ENCODE data around the gene CHI3L2. TPM values are rescaled to one million over a fixed set of nuclear protein-coding genes. Genes with fewer than 3 reads are reported as not detected.

The CHI3L2 gene
- total RNA-seq, 1 experiment from 2014 or later: 0.77 TPM

Other genes starting within 250 kb of the CHI3L2 start
- 15.7 TPM for gene DRAM2, start 87.6 kb upstream of the CHI3L2 start, total RNA-seq (2021; ENCODE audit: unreplicated experiment)
- gene CEPT1, start 87.5 kb upstream of the CHI3L2 start, total RNA-seq (2021; ENCODE audit: unreplicated experiment): 21.9 TPM
- 10.4 TPM for gene DENND2D, start 27.1 kb upstream of the CHI3L2 start, total RNA-seq (2021; ENCODE audit: unreplicated experiment)
- not detected for gene CHIA, start 63.1 kb downstream of the CHI3L2 start, total RNA-seq (2021; ENCODE audit: unreplicated experiment)
- gene OVGP1, start 200.0 kb downstream of the CHI3L2 start, total RNA-seq (2021; ENCODE audit: unreplicated experiment): 0.98 TPM
- 49.9 TPM for gene WDR77, start 221.5 kb downstream of the CHI3L2 start, total RNA-seq (2021; ENCODE audit: unreplicated experiment)
- 178 TPM for gene ATP5PB, start 221.8 kb downstream of the CHI3L2 start, total RNA-seq (2021; ENCODE audit: unreplicated experiment)
- gene C1orf162, start 246.3 kb downstream of the CHI3L2 start, total RNA-seq (2021; ENCODE audit: unreplicated experiment): 0.41 TPM

Measured in Panc1 (cell line).